Measurements from ENCODE around the gene MAP1B. TPM values are rescaled to one million over a fixed set of nuclear protein-coding genes. Genes with fewer than 3 reads are reported as not detected.

MAP1B gene
- total RNA-seq, 2 donors from 2014 or later, result 87.9 to 93.3 TPM

- H3K4me3 Mint-ChIP-seq, result no peak overlapping the region
- Histone ChIP-seq H3K27ac (ENCODE audit: low read depth, low read length) (no peak overlapping the region), H3K4me1 (ENCODE audit: control insufficient read depth, insufficient read depth, low read length) (no peaks in the 10 kb centered on the region), H3K36me3 (ENCODE audit: control insufficient read depth, insufficient read depth, low read length) (peaks cover 76% of the 10 kb centered on the region), H3K9ac (ENCODE audit: extremely low read depth, low read length, poor library complexity, severe bottlenecking) (no peak overlapping the region), H3K9me3 (ENCODE audit: control insufficient read depth, low read length) (no peaks in the 10 kb centered on the region), H3K27me3 (ENCODE audit: control insufficient read depth, insufficient read depth, low read length, poor library complexity, severe bottlenecking) (no peaks in the 10 kb centered on the region), H3K4me3 (ENCODE audit: low read length) (no peak overlapping the region)
- no peak for TF ChIP-seq CTCF (conservative IDR thresholded peaks at IDR 0.05)
- no peak for DNase-seq
- H3K27ac Mint-ChIP-seq, result no peak overlapping the region
- H3K36me3 Mint-ChIP-seq (ENCODE audit: low read depth), result peaks cover 58% of the 10 kb centered on the region
- no peaks in the 10 kb centered on the region for H3K27me3 Mint-ChIP-seq (ENCODE audit: insufficient read depth)
- WGBS, 2 experiments (ENCODE audit: insufficient coverage in 1 of 2, insufficient read length in 1 of 2), result 94 to 97% methylated on average over 4 of the region's 4 CpGs
- no peaks in the 10 kb centered on the region for H3K9me3 Mint-ChIP-seq
- H3K4me1 Mint-ChIP-seq, result no peaks in the 10 kb centered on the region
These were observed 116.1 kb downstream of the MAP1B start for GRCh38 chr5:72223371-72223770.

GRCh38 chr5:72224946-72225463 is 117.7 kb downstream of the MAP1B start:
- no peak for TF ChIP-seq CTCF (conservative IDR thresholded peaks at IDR 0.05)
- H3K27ac ChIP-seq (ENCODE audit: low read depth, low read length), result no peak overlapping the region

GRCh38 chr5:72225741-72226140 is 118.5 kb downstream of the MAP1B start:
- Histone ChIP-seq H3K4me1 (ENCODE audit: control insufficient read depth, insufficient read depth, low read length) (no peaks in the 10 kb centered on the region), H3K27me3 (ENCODE audit: control insufficient read depth, insufficient read depth, low read length, poor library complexity, severe bottlenecking) (no peaks in the 10 kb centered on the region), H3K27ac (ENCODE audit: low read depth, low read length) (no peak overlapping the region), H3K9me3 (ENCODE audit: control insufficient read depth, low read length) (no peaks in the 10 kb centered on the region), H3K4me3 (ENCODE audit: low read length) (no peak overlapping the region), H3K36me3 (ENCODE audit: control insufficient read depth, insufficient read depth, low read length) (peaks cover 70% of the 10 kb centered on the region), H3K9ac (ENCODE audit: extremely low read depth, low read length, poor library complexity, severe bottlenecking) (no peak overlapping the region)
- WGBS, 2 experiments (ENCODE audit: insufficient coverage in 1 of 2, insufficient read length in 1 of 2), result 94 to 100% methylated on average over 1 of the region's 3 CpGs
- H3K27me3 Mint-ChIP-seq (ENCODE audit: insufficient read depth), result no peaks in the 10 kb centered on the region
- no peaks in the 10 kb centered on the region for H3K4me1 Mint-ChIP-seq
- no peak overlapping the region for H3K4me3 Mint-ChIP-seq
- peaks cover 38% of the 10 kb centered on the region for H3K36me3 Mint-ChIP-seq (ENCODE audit: low read depth)
- H3K9me3 Mint-ChIP-seq, result no peaks in the 10 kb centered on the region
- H3K27ac Mint-ChIP-seq, result no peak overlapping the region
- no peak for DNase-seq
- TF ChIP-seq CTCF (conservative IDR thresholded peaks at IDR 0.05), result no peak

More at GRCh38 chr5:72224946-72225463, 117.7 kb downstream of the MAP1B start:
- Mint-ChIP-seq H3K36me3 (ENCODE audit: low read depth) (peaks cover 42% of the 10 kb centered on the region), H3K4me3 (no peak overlapping the region), H3K4me1 (no peaks in the 10 kb centered on the region), H3K9me3 (no peaks in the 10 kb centered on the region), H3K27me3 (ENCODE audit: insufficient read depth) (no peaks in the 10 kb centered on the region), H3K27ac (no peak overlapping the region)
- Histone ChIP-seq H3K4me3 (ENCODE audit: low read length) (no peak overlapping the region), H3K4me1 (ENCODE audit: control insufficient read depth, insufficient read depth, low read length) (no peaks in the 10 kb centered on the region), H3K9ac (ENCODE audit: extremely low read depth, low read length, poor library complexity, severe bottlenecking) (no peak overlapping the region), H3K9me3 (ENCODE audit: control insufficient read depth, low read length) (no peaks in the 10 kb centered on the region), H3K27me3 (ENCODE audit: control insufficient read depth, insufficient read depth, low read length, poor library complexity, severe bottlenecking) (no peaks in the 10 kb centered on the region), H3K36me3 (ENCODE audit: control insufficient read depth, insufficient read depth, low read length) (peaks cover 69% of the 10 kb centered on the region)
- no peak for DNase-seq
- 94 to 96% methylated on average over 2 to 3 of the region's 3 CpGs for WGBS, 2 experiments (ENCODE audit: insufficient coverage in 1 of 2, insufficient read length in 1 of 2)
